SU-DHL-6 (cell line): ENCODE results near the gene CNDP1.

ENCODE experiments used
- EZH2phosphoT487 ChIP-seq: fragments of 200-600 bp; sonication (generic), shearing (Covaris generic); conservative IDR thresholded peaks from 2 replicates; pipeline ENCODE4 v1.6.1; 2018; ENCODE audit warnings: mild to moderate bottlenecking, antibody characterized with exemption, low read length, moderate library complexity, mixed read lengths
- TF ChIP-seq, protein P1 (sequence below): fragments of 200-600 bp; sonication (generic); IDR thresholded peaks from one replicate; pipeline ENCODE4 v1.5.1; 2017; ENCODE audit warnings: antibody characterized with exemption, mild to moderate bottlenecking, low read length, moderate library complexity; ENCODE audit not compliant: insufficient read depth, poor library complexity, severe bottlenecking

DNA sequence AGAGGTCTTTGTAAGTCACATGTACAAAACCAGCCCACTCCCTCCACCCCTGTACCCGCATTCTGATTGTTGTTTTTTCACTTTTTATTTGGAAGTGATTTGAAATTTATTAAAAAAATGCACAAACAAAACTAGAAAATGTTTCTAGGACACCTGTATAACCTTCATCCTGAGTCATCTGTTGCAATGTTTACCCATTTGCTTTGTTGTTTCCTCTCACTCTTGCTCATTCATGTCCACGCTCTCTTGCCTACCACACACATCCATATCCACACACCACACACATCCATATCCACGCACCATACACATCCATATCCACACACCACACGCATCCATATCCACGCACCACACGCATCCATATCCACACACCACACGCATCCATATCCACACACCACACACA, 82.2 kb downstream of the CNDP1 start:
- TF ChIP-seq, protein P1, sequence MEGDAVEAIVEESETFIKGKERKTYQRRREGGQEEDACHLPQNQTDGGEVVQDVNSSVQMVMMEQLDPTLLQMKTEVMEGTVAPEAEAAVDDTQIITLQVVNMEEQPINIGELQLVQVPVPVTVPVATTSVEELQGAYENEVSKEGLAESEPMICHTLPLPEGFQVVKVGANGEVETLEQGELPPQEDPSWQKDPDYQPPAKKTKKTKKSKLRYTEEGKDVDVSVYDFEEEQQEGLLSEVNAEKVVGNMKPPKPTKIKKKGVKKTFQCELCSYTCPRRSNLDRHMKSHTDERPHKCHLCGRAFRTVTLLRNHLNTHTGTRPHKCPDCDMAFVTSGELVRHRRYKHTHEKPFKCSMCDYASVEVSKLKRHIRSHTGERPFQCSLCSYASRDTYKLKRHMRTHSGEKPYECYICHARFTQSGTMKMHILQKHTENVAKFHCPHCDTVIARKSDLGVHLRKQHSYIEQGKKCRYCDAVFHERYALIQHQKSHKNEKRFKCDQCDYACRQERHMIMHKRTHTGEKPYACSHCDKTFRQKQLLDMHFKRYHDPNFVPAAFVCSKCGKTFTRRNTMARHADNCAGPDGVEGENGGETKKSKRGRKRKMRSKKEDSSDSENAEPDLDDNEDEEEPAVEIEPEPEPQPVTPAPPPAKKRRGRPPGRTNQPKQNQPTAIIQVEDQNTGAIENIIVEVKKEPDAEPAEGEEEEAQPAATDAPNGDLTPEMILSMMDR: no peak
- no peak for TF ChIP-seq EZH2phosphoT487
